Measurements from ENCODE around the gene SLC18B1. TPM values are rescaled to one million over a fixed set of nuclear protein-coding genes. Genes with fewer than 3 reads are reported as not detected.
A peak's percentile ranks its signal among the peaks of the same experiment; 100 is the strongest.

Gene SLC18B1
- polyA plus RNA-seq (2013, experiment 1 of 2; ENCODE audit: insufficient read length): 1.2 TPM
- 1.2 TPM for polyA plus RNA-seq (2013, experiment 2 of 2; ENCODE audit: insufficient read length)

DNA sequence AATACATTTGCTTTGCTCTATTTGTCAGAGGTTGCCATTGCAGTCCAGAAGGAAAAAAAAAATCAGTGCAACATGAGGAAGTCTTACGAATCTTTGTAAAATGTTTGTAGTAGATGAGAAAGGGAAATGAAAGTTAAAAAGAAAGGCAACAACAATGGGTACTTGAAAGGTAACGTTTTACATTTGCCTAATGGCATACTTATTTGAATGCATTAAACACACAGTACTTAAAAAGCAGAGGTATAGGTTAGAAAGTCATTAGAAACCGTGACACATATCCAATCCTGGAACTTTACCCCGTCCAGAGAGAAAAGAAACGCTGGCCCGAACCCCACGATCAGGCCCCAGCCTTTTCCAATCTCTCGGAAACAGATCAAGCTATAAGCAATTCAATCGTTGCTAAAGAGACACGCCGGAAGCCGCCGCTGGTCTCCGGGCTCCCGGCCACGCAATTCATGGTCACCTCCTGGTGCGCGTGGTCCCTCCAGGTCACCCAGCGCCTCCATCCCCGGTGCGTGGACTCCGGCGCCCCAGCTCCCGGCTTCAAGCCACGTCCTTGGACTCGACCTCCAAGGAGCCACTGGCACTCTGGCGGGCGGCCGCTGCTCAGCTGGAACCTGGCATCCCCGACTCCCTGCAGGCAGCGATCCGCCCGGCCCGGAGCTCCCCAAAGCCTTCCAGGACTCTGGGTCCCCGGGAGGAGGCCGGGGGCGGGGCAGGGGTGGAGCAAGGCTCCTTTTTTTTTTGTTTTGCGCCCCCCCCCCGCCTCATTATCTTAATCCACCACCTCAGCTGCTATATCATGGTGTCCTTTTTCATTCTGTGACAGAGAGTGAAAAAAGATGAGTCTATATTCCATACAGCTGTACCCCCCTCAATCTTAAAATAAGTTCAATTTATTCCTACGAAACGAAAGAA, at the start of gene SLC18B1:
SLC18B1 (minus strand) TSS at position 687 of the 918 bp plus-strand sequence; CDS start at position 506, 181 bp downstream.
- DNase-seq: no peak

DNA sequence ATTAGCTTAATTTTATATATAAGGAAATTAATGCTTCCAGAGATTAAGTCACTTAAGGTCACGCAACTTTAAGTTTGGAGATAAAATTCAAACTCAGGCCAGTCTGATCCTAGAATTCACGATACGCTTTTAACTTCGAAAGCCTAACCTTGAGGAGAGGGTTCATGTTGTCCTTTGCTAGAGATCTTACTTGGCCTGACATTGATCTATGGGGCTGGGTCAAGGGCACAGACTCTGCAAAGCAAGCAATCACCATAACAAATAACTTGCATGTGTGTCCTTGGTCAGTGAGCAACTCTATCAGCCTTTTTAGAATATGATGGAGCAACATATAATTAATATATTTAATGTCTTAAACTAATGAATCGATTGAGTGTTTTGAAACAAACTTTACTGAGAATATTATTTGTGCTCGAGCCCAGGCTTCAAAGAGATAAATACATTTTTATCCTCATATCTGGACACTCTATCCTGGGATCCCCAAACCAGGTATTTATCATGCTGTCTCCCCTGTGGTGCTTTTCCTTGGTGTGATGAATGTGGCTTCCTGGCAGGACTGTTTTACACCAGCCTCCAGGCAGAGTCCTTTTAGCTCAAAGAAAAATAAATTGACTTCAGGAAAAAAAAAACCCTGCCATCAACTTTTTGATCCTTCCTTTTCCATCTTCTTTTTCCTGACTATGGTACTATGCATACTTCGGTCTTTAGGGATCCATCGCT, 45.0 kb upstream of the SLC18B1 start:
- DNase-seq: no peak

- no peak for DNase-seq
Measured at GRCh38 chr6:132841966-132842365, 43.5 kb upstream of the SLC18B1 start.

DNA sequence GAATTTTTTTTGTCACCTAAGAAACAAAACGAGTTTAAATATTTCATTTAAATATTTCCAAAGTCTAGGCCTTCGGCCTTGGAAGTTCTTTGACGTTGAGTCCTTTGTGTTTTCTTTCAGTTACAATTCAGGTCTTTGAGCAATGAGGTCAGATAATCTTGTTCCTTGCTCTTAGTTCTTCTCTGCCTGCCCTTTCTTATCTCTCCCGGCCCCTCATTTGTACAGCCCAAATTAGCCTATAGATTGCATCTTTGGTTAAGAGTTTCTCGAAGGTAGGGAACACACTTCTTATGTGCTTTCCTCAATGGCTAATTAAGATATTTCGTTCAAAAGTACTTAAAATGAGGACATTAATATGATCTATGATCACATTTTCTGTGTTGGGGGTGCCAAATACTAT, 34.5 kb upstream of the SLC18B1 start:
- DNase-seq: no peak

DNA sequence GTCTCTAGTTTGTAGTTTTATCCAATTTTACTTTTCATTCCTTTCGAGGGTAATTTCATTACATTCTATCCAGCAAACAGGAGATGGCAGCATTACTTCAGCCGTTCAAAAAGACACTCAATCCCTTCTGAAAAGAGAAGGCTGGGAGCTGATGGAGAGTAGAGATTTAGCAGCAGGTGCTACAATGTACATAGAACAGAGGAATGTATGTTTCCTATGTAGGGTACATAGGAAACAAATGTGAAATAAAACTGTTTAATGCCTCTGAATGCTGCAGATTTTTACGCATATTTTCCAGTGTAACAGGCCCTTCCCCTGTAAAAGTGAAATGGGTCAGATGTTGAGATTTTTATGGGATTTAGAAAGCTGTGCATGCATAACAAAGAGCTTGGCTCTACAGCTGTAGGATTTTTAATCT, 31.9 kb upstream of the SLC18B1 start:
- peak; percentile 24 for DNase-seq

- peak; percentile 46 for DNase-seq
Measured at GRCh38 chr6:132820629-132821381, 22.4 kb upstream of the SLC18B1 start.

- peak; percentile 20 for DNase-seq
Measured at GRCh38 chr6:132819405-132820161, 21.1 kb upstream of the SLC18B1 start.

- peak; percentile 40 for DNase-seq
Measured at GRCh38 chr6:132818404-132819359, 20.2 kb upstream of the SLC18B1 start.

DNA sequence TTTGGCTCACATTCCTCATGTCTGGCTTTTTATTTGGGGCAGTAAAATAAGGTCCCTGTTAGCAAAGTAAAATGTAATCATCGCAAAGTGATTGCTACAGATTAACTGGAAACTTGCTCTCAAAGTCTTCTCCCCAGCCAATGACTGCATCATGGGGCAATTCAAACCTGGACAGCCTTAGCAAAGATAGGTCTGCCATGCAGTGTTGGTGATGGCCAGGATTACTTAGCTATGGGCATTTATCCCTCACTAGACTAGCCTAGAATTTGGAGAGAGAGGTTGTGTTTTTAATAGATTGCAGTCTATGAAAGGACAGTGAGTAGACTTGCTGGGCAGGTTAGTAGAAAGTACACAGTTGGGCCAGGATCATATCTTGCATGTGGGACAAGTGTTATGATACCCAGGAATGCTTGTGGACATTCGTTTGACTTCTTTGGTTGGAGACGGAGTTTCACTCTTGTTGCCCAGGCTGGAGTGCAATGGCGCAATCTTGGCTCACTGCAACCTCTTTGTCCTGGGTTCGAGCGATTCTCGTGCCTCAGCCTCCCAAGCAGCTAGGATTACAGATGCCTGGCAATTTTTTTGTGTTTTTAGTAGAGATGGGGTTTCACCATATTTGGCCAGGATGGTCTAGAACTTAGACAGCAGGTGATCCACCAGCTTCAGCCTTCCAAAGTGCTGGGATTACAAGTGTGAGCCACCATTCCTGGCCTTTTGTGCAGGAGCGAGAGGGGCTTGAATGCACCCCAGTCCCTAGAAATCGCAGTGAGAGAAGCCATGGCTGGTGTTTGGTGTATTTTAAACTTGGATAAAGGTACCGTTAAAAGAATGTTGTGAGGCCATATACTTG, 19.3 kb upstream of the SLC18B1 start:
- DNase-seq: no peak

DNA sequence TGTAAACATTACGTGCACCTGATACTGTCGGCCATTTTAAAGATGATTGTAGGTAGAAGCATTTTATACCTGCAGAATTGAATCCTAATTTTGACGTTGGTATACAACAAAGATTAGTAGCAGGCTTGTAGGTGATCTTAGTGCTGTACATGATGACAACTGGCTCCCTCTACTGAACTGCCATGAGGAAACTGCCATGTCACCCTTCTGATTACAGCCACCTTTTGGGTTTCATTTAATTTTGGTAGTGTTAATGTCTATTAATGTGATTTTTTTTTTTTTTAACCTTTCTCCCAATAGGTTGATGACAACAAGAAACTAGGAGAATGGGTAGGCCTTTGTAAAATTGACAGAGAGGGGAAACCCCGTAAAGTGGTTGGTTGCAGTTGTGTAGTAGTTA, 18.2 kb upstream of the SLC18B1 start:
- DNase-seq: no peak

- DNase-seq: no peak
Measured at GRCh38 chr6:132814716-132815570, 16.5 kb upstream of the SLC18B1 start.

GRCh38 chr6:132813173-132813856, 14.9 kb upstream of the SLC18B1 start:
- DNase-seq: peak; percentile 33

GRCh38 chr6:132812756-132813172, 14.3 kb upstream of the SLC18B1 start:
- no peak for DNase-seq

- DNase-seq: peak; percentile 32
Measured at GRCh38 chr6:132812255-132812732, 13.9 kb upstream of the SLC18B1 start.

GRCh38 chr6:132811276-132811675, 12.8 kb upstream of the SLC18B1 start:
- no peak for DNase-seq

- DNase-seq: no peak
Measured at GRCh38 chr6:132805548-132805947, 7.1 kb upstream of the SLC18B1 start.

GRCh38 chr6:132804251-132804650, 5.8 kb upstream of the SLC18B1 start:
- DNase-seq: no peak

GRCh38 chr6:132800656-132801055, 2.2 kb upstream of the SLC18B1 start:
- DNase-seq: no peak
